ENCODE data around the gene PCNX2. TPM values are rescaled to one million over a fixed set of nuclear protein-coding genes. Genes with fewer than 3 reads are reported as not detected.

Gene PCNX2
- total RNA-seq, 1 donor from 2014 or later = 18.4 TPM

- no peaks in the 10 kb centered on the region for H3K27me3 Mint-ChIP-seq
- no peak overlapping the region for H3K27ac Mint-ChIP-seq
- no peak for TF ChIP-seq CTCF (conservative IDR thresholded peaks at IDR 0.05)
- peaks cover 9% of the 10 kb centered on the region for H3K4me1 Mint-ChIP-seq (ENCODE audit: unreplicated experiment)
- peaks cover 16% of the 10 kb centered on the region for H3K36me3 Mint-ChIP-seq
- no peaks in the 10 kb centered on the region for H3K9me3 Mint-ChIP-seq
- H3K4me3 Mint-ChIP-seq = no peak overlapping the region
- no peak for DNase-seq (ENCODE audit: extremely low spot score, unreplicated experiment)
Measured at GRCh38 chr1:233248014-233248413, 47.5 kb downstream of the PCNX2 start.

GRCh38 chr1:233246965-233247364, 48.6 kb downstream of the PCNX2 start:
- no peak overlapping the region for H3K27ac Mint-ChIP-seq
- peaks cover 16% of the 10 kb centered on the region for H3K36me3 Mint-ChIP-seq
- no peak for TF ChIP-seq CTCF (conservative IDR thresholded peaks at IDR 0.05)
- H3K4me1 Mint-ChIP-seq (ENCODE audit: unreplicated experiment) = peaks cover 17% of the 10 kb centered on the region
- H3K4me3 Mint-ChIP-seq = no peak overlapping the region
- no peak for DNase-seq (ENCODE audit: extremely low spot score, unreplicated experiment)
- no peaks in the 10 kb centered on the region for H3K9me3 Mint-ChIP-seq
- H3K27me3 Mint-ChIP-seq = no peaks in the 10 kb centered on the region

- Mint-ChIP-seq H3K4me3 (no peak overlapping the region), H3K4me1 (ENCODE audit: unreplicated experiment) (peaks cover 34% of the 10 kb centered on the region), H3K27me3 (no peaks in the 10 kb centered on the region), H3K36me3 (peaks cover 13% of the 10 kb centered on the region), H3K9me3 (no peaks in the 10 kb centered on the region), H3K27ac (no peak overlapping the region)
- no peak for TF ChIP-seq CTCF (conservative IDR thresholded peaks at IDR 0.05)
- no peak for DNase-seq (ENCODE audit: extremely low spot score, unreplicated experiment)
Measured at GRCh38 chr1:233245191-233245765, 50.2 kb downstream of the PCNX2 start.

GRCh38 chr1:233244183-233244582, 51.3 kb downstream of the PCNX2 start:
- H3K36me3 Mint-ChIP-seq = peaks cover 13% of the 10 kb centered on the region
- H3K27ac Mint-ChIP-seq = no peak overlapping the region
- no peak for DNase-seq (ENCODE audit: extremely low spot score, unreplicated experiment)
- no peak overlapping the region for H3K4me3 Mint-ChIP-seq
- H3K9me3 Mint-ChIP-seq = no peaks in the 10 kb centered on the region
- TF ChIP-seq CTCF (conservative IDR thresholded peaks at IDR 0.05) = no peak
- peaks cover 42% of the 10 kb centered on the region for H3K4me1 Mint-ChIP-seq (ENCODE audit: unreplicated experiment)
- H3K27me3 Mint-ChIP-seq = no peaks in the 10 kb centered on the region

GRCh38 chr1:233242827-233243483, 52.6 kb downstream of the PCNX2 start:
- peaks cover 6% of the 10 kb centered on the region for H3K36me3 Mint-ChIP-seq
- H3K9me3 Mint-ChIP-seq = no peaks in the 10 kb centered on the region
- H3K27me3 Mint-ChIP-seq = no peaks in the 10 kb centered on the region
- TF ChIP-seq CTCF (conservative IDR thresholded peaks at IDR 0.05) = no peak
- peaks cover 42% of the 10 kb centered on the region for H3K4me1 Mint-ChIP-seq (ENCODE audit: unreplicated experiment)
- peak overlapping the region; percentile 6 for H3K4me3 Mint-ChIP-seq
- H3K27ac Mint-ChIP-seq = no peak overlapping the region
- DNase-seq (ENCODE audit: extremely low spot score, unreplicated experiment) = no peak

Measured in type B pancreatic cell (in vitro differentiated cells).